NCI-H345 treated with DMSO at 0.1 percent for 48 hours (cell line): Measurements from ENCODE around the gene PYGB.

ENCODE experiments used
- DNase-seq: peaks from one replicate; lab custom pipeline; 2025; ENCODE audit not compliant: unreplicated experiment; lab: John Stamatoyannopoulos, UW

PYGB gene

DNA sequence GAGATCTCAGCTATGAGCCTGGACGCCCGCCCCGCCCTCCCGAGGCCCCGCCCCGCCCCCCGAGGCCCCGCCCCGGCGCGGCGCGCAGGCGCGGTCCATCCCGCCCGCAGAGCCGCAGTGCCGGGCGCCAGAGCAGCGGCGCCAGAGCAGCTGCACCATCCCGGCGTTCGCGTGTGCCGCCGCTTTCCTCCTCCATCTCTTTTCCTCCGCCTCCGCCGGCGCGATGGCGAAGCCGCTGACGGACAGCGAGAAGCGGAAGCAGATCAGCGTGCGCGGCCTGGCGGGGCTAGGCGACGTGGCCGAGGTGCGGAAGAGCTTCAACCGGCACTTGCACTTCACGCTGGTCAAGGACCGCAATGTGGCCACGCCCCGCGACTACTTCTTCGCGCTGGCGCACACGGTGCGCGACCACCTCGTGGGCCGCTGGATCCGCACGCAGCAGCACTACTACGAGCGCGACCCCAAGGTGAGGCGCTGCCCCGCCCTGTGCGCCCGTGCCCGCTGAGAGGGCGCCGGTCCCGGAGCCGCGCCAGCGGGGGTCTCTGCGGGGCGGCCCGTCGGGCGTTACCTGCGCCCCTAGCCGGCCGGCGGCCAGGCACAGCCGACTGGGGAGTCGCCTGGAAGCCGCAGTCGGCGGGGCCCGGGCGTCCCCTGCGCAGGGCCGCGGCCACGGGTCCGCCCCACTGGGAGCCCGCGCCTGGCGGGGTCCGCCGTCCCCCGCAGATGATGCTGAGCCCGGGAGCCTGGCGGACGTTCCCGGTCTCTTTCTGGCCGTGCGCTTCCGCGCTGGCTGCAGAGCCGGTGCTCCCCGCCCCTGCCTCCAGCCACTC lies at the start of gene PYGB:
Gene PYGB (plus strand): TSS at position 130 of the 830 bp plus-strand sequence. CDS start 94 bp downstream, at position 224.
- peak; percentile 85 for DNase-seq

DNA sequence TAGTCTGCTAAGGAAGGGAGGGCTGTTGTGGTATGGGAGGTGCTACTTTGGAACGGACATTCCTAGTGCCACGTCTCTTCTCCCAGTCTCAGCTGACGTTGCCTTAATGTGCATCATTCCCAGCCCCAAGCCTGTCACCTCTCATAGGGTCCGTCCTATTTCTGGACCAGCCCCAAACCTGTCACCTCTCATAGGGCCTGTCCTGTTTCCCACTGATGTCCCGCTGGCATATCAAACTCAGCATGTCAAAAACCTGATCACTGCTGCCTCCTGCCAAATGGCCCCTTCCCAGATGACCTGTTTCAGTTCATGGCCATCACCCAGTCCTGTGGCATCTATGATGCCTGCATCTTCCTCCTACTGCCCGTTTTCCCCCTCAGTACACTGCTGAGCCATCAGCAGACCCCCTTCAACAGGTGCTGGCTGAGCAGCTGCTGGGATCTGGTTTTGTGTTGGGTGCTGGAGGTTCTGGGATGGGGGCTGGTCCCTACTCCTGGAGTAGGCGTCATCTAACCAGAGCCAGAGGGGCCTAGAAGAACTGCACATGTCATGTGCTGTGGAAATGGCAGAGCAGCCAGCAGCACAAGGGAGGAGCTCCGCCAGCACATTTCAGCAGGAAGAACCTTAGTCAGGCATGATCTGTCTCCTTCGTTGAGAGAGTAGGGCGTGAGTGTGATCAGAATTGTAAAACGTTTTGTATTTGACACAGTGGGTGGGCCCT lies 49.1 kb upstream of the PYGB start:
- no peak for DNase-seq

DNA sequence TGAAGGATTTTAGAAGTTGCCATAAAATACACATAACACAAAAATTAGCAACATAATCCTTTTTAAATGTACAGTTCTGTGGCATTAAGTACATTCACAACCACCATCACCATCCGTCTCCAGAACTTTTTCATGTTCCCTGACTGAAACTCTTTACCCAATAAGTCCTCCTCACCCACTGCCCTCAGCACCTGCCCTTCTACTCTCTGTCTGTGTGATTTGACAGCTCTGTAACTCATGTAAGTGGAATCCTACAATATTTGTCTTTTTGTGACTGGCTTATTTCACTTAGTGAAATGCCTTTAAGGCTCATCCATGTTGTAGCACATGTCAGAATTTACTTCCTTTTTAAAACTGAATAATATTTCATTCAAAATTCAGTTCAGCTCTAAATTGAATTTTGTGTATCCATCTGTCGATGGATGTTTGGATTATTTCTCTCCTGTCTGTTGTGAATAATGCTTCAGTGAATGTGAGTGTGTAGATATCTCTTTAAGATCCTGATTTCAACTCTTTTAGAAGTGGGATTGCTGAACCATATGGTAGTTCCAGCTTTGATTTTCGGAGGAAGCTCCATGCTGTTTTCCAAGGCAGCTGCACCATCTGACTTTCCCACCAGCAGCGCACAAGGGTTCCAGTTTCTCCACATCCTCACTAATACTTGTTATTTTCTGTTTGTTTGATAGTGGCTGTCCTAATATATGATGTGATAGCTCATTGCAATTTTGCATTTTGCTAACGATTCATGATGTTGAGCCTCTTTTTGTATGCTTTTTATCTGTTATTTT lies 48.2 kb upstream of the PYGB start:
- DNase-seq = no peak

DNA sequence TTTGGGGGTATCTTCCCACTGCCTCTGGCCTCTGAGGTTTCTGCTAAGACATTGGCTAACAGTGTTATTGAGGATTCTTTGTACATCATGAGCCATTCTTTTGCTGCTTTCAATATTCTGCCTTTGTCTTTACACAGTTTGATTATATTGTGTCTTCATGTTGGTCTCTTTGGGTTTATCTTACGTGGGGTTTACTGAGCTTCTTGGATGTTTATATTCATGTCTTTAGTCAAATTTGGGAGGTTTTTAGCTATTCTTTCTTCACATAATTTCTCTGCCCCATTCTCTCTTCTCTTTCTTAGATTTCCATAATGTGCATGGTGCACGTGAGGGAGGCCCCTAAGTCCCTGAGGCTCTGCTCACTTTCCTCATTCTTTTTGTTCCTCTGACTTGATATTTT lies 44.8 kb upstream of the PYGB start:
- DNase-seq = no peak

DNA sequence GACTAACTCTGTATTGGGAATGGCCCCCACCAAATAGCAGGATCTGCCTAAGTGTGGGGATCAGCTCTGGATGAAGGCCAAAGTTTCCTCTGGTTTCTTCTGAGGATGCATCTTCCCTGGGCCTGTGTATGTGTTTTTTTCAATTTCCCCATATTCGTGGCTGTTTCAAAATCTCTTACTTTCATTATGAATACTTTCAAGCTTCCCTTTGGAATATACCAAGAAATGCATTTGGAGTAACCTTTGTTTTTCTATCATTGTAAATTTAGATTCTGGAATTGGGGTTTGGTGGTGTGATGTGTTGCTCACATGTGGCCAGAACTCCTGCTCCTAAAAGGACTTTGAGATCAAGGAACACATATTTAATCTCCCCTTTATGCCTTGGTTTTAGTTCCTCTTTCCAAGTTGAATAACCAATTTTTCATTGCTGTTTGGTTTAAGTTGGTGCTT lies 44.0 kb upstream of the PYGB start:
- DNase-seq = no peak

DNA sequence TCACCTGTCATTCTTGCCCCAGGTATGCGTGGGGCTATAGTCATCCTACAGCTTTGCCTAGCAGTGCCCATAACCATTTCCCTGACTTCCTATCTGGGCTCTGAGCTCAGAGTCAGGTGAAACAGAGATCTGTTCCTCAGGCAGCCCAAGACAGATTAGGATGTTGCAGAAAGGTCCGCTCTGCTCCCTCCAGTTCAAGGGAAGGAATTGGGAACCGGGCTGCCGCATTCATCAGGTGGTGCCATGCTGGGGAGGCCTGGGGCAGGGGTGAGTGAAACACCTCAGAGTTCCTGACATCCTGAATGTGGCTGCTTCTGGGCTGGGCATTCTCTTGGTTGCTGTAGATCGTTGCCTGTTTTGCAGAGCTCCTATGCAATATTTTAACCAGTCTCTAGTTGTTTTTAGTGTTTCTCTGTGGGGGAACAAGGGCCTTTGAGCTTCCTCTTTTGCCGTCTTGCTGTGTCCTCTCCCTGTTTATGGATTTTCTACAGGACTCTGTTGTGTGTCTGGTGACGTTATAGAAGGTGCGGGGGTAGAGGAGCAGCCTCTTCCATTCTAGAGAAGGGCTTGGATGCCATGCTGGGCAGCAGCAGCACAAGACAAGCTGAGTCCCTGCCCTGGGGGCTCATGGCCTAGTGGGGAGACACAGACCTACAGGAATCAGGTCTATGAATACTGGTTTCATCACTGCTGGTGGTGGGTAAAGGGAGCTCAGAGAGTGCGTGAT lies 43.2 kb upstream of the PYGB start:
- no peak for DNase-seq

DNA sequence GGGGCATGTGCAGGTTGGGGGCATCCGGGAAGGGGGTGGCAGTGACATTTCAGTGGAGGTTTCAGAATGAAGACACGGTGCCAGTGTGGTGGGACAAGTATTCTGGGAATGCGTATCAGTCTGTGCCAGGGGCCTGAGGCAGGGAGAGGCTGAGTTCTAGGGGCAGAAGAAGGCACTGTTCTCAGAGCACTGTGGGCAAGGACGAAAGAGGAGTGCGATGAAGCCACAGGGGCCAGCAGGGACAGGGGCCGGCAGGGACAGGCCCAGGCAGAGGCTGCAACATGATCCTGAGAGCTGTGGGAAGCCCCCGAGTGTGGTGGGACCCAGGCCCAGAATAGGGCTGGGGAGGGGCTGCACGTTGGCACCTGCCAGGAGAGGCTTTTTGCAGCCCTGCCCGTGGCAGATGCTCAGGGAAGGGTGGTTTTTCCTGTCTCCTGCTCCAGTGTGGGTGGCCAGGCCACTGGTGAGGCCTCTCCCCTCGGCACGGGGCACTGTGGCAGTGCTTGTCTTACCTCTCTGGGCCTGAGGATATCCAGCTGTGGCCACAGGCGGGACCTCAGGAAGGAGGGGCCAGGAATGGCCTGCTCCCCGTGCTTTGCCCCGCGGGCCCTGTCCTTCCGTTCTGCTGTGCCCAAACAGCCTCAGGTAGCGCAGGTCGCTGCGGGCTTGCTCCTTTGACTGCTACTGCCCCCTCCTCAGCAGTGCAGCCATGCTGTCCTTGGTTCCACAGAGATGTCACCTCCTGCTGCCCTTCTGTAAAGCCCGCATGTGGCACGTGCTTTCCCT lies 42.4 kb upstream of the PYGB start:
- no peak for DNase-seq

DNA sequence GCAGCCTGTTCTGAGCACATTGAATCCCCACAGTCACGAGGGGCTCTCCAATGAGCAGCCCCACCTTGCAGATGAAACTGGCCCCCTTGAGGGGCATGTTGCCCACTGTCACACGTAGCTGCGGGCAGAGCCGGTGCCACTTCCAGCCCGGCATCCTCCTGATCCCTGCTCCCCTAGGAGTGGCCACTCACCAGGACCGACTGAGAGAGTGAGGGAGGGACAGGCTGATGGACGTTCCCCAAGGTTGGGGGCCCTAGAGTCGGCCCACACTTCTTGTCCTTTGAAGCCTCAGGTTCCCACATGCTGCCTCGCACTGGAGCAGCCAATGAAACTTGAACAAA lies 41.9 kb upstream of the PYGB start:
- no peak for DNase-seq

DNA sequence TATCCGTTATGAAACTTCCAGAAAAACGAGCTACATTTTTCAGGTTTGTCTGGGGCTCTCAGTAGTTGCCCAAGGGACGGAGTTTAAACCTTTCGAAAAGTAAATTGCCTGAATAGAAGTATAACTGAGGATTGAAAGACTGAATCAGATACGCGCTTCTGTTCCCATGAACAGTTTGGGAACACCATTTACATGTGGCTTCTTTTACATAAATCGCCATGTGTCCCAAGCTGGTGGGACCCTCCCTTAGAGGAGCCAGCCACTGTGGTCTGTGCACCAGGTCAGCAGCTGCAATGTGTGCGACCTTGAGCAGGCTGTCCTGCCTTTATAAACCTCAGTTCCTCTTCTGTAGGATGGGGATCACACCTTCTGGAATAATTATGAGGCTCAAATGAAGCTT lies 41.3 kb upstream of the PYGB start:
- DNase-seq = no peak

DNA sequence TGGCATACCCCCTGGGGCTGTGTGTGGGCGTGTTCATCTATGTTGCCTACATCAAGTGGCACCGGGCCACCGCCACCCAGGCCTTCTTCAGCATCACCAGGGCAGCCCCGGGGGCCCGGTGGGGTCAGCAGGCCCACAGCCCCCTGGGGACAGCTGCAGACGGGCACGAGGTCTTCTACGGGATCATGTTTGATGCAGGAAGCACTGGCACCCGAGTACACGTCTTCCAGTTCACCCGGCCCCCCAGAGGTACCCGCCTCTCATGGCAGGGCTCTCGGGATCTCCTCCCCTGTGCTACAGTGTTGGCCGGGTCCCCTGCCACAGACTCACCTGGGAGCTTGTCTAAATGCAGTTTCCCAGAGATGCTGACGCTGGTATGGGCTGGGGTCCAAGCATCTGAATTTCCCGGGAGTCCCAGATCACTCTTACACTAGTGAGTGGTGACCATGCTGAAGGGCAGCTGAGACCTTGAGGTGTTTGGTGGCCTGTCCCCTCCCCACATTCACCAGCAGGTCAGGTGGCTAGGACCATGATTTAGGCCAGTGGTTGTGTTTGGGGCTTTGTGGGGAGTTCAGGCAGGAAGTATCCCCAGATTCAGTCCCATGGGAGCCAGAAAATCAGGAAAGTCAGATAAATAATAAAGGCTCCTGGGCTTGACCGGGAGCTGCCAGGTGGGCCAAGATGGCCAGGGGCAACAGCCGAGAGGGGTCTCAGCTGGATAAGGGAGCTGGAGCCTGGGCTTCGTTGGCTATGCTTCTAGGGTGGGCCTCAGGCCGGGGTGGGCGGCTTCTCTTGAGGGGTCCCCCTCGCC lies 40.5 kb upstream of the PYGB start:
- no peak for DNase-seq

DNA sequence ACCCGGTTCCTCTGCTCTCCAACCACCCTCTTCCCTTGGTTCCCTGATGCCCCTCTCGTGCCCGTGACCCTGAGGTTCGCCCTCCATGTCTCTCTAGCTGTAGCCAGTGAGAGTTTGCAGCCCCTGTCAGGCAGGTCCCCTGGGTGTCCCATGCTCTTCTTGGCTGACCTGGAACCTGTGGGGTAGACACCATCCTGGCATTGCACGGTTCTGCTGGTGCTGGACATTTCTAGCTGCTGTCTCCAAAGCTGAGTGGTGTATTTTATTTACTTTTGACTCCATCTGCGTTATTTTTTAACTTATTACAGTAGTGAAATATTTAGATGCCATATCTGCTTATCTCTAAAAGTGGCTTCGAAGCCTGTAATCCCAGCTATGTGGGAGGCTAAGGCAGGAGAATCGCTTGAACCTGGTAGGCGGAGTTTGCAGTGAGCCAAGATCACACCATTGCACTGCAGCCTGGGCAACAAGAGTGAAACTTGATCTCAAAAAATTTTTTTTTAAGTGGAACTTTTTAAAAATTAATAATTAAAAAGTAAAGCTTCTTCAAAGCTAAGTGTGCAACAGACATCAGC lies 39.8 kb upstream of the PYGB start:
- DNase-seq = no peak

DNA sequence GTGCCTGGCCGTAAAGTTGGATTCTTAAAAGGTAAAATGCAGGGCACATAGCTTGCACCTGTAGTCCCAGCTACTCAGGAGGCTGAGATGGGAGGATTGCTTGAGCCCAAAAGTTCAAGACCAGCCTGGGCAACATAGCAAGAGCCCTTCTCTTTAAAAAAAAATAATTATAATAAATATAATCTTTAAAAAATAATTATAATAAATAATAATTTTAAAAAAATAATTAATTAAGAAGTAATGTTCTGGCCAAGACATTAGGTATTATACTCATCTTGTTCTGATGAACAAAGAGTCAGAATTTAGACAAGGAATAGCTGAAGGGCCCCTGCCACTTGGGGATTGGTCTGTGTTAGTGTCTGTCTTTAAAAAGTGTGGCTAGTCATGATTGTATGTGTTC lies 38.5 kb upstream of the PYGB start:
- DNase-seq = no peak

DNA sequence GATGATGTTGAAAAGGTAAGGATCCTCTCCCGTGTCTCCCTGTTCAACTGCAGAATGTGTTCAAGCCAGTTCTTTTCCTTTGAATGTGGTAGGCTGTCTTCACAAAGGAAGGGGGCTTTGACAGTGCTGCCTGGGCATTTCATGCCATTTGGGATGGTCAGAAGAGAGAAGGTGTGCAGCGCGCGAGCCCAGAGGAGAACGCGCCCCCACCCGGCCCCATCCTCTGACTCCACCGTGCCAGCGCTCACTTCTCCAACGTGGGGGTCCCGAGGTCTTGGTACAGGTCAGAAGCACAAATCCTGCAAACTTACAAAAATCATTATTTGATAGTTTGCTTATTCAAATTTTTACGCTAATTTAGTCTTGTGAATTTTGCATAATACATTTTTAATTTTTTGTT lies 38.0 kb upstream of the PYGB start:
- DNase-seq = no peak

DNA sequence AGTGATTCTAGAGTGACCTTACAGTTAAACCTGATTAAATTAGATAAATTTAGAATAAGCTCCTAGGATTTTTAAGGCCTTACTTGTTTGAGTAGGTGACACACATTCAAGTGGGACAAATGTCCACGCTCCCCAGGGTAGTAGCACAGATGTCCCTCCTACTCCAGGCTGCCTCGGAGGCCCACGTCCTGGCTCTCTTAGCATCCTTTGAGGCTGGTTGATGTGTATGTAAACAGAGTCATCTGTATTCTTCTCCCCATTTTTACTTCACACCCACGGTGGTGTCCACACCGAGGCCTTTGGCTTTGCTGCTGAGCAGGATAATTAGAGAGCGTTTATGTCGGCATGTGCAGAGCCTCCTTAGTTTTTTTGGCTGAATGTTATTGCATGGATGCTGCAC lies 36.6 kb upstream of the PYGB start:
- DNase-seq = no peak

DNA sequence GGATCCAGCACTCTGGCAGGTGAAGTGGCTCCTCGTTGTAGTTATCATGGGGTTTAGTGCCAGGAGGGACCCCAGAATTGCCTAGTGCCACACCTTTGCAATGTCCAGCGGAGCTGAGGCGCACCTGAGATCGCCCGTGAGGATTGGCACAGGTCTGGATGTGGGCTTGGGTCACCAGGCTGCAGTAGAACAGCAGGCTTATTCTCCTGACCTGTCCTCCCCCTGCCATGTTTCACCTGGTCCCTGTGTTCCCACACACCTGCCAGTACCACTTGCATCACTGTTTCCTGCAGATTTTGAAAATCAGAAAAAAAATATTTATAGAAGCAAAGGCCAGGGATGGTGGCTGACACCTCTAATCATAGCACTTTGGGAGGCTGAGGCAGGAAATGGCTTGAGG lies 35.6 kb upstream of the PYGB start:
- DNase-seq = no peak

DNA sequence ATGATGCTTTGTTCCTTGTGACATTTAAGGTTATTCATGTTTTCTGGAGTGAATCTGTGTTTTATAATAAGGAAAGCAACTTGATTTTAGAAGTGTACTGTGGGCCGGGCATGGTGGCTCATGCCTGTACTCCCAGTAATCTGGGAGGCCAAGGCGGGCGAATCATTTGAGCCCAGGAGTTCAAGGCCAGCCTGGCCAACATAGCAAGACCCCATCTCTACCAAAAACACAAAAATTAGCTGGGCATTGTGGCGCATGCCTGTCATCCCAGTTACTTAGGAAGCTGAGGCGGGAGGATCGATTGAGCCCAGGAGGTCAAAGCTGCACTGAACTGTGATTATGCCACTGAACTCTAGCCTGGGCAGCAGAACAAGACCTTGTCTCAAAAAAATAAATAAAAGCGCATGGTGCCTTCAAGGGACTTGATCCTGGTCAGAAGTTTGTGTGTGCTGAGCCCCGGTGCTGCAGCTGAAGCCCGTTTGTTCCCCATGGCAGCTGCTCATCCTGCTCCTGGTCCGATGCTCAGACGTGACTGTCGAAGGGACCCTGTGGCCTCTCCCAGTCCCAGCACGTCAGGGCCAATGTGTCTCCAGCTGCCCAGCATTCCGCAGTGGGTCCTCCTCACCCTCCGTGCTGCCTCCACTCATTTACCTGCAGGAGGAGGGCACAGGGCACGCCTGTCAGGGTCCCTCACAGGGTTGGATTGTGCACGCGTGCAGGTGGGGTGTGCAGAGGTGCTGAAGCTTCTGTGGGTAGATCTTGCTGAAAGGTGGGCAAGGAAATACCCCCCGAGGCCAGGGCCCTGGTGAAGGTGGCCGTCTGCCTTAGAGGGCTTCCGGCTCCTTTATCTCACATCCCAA lies 34.1 kb upstream of the PYGB start:
- no peak for DNase-seq

DNA sequence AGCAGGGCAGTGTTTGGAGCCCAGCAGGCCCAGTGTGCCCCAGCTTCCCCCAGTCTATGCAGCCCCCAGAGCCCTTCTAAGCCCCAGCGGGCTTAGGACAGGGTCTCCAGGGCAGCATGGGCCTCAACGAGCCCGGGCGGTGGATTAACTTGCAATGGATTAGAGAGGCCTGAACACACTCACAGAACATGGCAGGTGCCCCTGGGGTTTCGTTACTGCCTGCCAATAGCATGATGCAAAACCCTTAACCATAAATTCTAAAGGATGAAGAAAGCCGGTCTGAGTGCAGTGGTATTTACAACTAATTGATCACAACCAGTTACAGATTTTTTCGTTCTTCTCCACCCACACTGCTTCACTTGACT lies 33.5 kb upstream of the PYGB start:
- no peak for DNase-seq

DNA sequence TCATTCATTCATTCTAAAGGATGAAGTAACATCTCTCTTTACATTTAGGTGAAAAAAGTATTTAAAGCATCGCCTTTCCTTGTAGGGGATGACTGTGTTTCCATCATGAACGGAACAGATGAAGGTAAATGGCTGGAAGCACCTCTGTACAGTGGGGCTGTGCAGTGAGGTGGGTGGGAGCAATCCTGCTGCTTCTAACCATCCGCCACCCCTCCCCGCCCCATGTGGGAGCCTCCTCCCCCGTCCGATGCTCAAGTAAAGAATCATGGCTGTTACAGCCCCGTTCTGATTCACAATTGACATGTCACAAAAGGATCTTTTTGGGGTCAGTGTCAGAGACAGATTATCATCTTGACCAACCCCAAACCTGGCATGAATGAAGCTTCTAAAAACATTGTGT lies 33.1 kb upstream of the PYGB start:
- DNase-seq = no peak
